K562 (cell line): Measurements from ENCODE around the gene ATP6V0A1. TPM values are rescaled to one million over a fixed set of nuclear protein-coding genes. Genes with fewer than 3 reads are reported as not detected.

Experiments
- BDP1 ChIP-seq: IDR thresholded peaks from 3 replicates; pipeline ENCODE4 v1.6.1; 2011; ENCODE audit not compliant: insufficient read length, insufficient read depth
- BRD9 ChIP-seq: fragments of 450-650 bp; IDR thresholded peaks from 2 replicates; pipeline ENCODE4 v1.6.1; 2018; ENCODE audit warnings: low read depth; ENCODE audit not compliant: partially characterized antibody
- CC2D1A ChIP-seq: fragments of 450-650 bp; IDR thresholded peaks from 2 replicates; pipeline ENCODE4 v1.6.1; 2017; ENCODE audit warnings: mild to moderate bottlenecking
- GTF2F1 ChIP-seq: IDR thresholded peaks from 2 replicates; pipeline ENCODE4 v1.6.1; 2011; ENCODE audit warnings: low read depth, low read length, improper control_type of control experiment
- HDAC8 ChIP-seq: fragments of 450-650 bp; IDR thresholded peaks from 2 replicates; pipeline ENCODE4 v1.6.1; 2016; ENCODE audit warnings: mild to moderate bottlenecking, missing genetic modification characterization, moderate library complexity, missing compliant biosample characterization
- KAT7 ChIP-seq: sonication (generic); formaldehyde crosslinking; IDR thresholded peaks from 2 replicates; pipeline ENCODE4 v1.8.0; 2022; ENCODE audit warnings: missing genetic modification reagents, mild to moderate bottlenecking, borderline replicate concordance
- KLF10 ChIP-seq: fragments of 250-450 bp; sonication (Bioruptor Pico); IDR thresholded peaks from 2 replicates; pipeline ENCODE4 v1.6.1; 2021; ENCODE audit warnings: matching md5 sums
- NCOA4 ChIP-seq: fragments of 450-650 bp; IDR thresholded peaks from 2 replicates; pipeline ENCODE4 v1.6.1; 2018; ENCODE audit warnings: mild to moderate bottlenecking; ENCODE audit not compliant: partially characterized antibody
- RCOR1 ChIP-seq, 2 experiments: IDR thresholded peaks; 2 replicates each; pipeline ENCODE4 v1.6.1; 2012; ENCODE audit warnings: low read depth in 2 of 2, low read length in 2 of 2, borderline replicate concordance in 1 of 2, improper control_type of control experiment in 1 of 2
- RFX5 ChIP-seq: IDR thresholded peaks from 2 replicates; pipeline ENCODE4 v1.6.1; 2011; ENCODE audit warnings: low read depth, mild to moderate bottlenecking, improper control_type of control experiment, low read length
- SUPT5H ChIP-seq: fragments of 450-650 bp; IDR thresholded peaks from 2 replicates; pipeline ENCODE4 v1.6.1; 2016
- TRIM24 ChIP-seq, 2 experiments: fragments of 450-650 bp; IDR thresholded peaks; 2 replicates each; pipeline ENCODE4 v1.6.1; 2016
- U2AF2 ChIP-seq: fragments of 200-400 bp; formaldehyde crosslinking; optimal IDR thresholded peaks from 2 replicates; pipeline ENCODE3; 2017; ENCODE audit warnings: low read depth, mild to moderate bottlenecking, low read length
- ZFP36 ChIP-seq: fragments of 150-350 bp; IDR thresholded peaks from 2 replicates; pipeline ENCODE4 v1.6.1; 2018; ENCODE audit warnings: low read length, low read depth; ENCODE audit not compliant: partially characterized antibody
- ZNF175 ChIP-seq: fragments of 200-800 bp; sonication (Bioruptor generic); IDR thresholded peaks from 2 replicates; pipeline ENCODE4 v1.6.1; 2016; ENCODE audit warnings: low read depth, mild to moderate bottlenecking, missing genetic modification characterization, missing compliant biosample characterization
- ZNF408 ChIP-seq: fragments of 250-450 bp; sonication (Bioruptor Pico); IDR thresholded peaks from 2 replicates; pipeline ENCODE4 v1.4.0; 2020; ENCODE audit warnings: low read depth, mild to moderate bottlenecking, moderate library complexity
- ZNF507 ChIP-seq: conservative IDR thresholded peaks from 2 replicates; pipeline ENCODE4 v1.6.1; 2017; ENCODE audit warnings: missing genetic modification characterization, missing compliant biosample characterization
- ZNF644 ChIP-seq: fragments of 200-800 bp; sonication (Bioruptor generic); IDR thresholded peaks from 2 replicates; pipeline ENCODE4 v1.6.1; 2016; ENCODE audit warnings: low read depth, missing genetic modification characterization, missing compliant biosample characterization
- ZSCAN32 ChIP-seq: fragments of 450-650 bp; formaldehyde crosslinking; IDR thresholded peaks from 2 replicates; pipeline ENCODE4 v1.4.0; 2020; ENCODE audit warnings: mild to moderate bottlenecking, moderate library complexity
- polyA plus RNA-seq, 8 experiments: library from polyadenylated mRNA; depleted of rRNA in 4 of 8; stranded (reverse) in 5 of 8; unstranded in 3 of 8; fragments of >200 nt; fragmentation: Nextera tagmentation in 2 of 8; fragmentation: Illumina TruSeq in 1 of 8; extraction: Ambion mirVana in 2 of 8; extraction: Trizol in 1 of 8; gene quantifications; 2 replicates each; pipeline versions ENCODE4 v1.2.1 to v1.2.3, GENCODE V29; 2011 to 2014; ENCODE audit warnings: inconsistent platforms in 1 of 8, missing spikeins in 1 of 8
- total RNA-seq, 7 experiments: library from RNA; depleted of rRNA in 6 of 7; stranded (reverse); fragments of >200 nt in 6 of 7; fragmentation: Illumina TruSeq in 2 of 7; extraction: Trizol in 2 of 7; gene quantifications; 2 replicates each; pipeline versions ENCODE4 v1.2.1 to v1.2.3, GENCODE V29; 2011 to 2021; ENCODE audit warnings: low replicate concordance in 1 of 7
- TF ChIP-seq, protein P1 (sequence below): sonication (generic); formaldehyde crosslinking; IDR thresholded peaks from 2 replicates; pipeline ENCODE4 v1.8.1; 2022; ENCODE audit warnings: missing genetic modification reagents
- TF ChIP-seq, protein P2 (sequence below): fragments of 450-650 bp; IDR thresholded peaks from 2 replicates; pipeline ENCODE4 v1.6.1; 2018; ENCODE audit warnings: mild to moderate bottlenecking, low read depth; ENCODE audit not compliant: partially characterized antibody
- TF ChIP-seq, protein P3 (sequence below): sonication (generic); formaldehyde crosslinking; IDR thresholded peaks from 2 replicates; pipeline ENCODE4 v1.4.0; 2020; ENCODE audit warnings: mild to moderate bottlenecking, missing genetic modification reagents
- TF ChIP-seq, protein P4 (sequence below): IDR thresholded peaks from 2 replicates; pipeline ENCODE4 v1.6.1; 2014; ENCODE audit warnings: antibody characterized with exemption

ATP6V0A1 gene
- total and polyA plus RNA-seq, 9 of the 15 experiments (the other 6 are each of a cell fraction or from before 2014, with no cell fraction given) = 11.8 to 158 (median 75.5) TPM

DNA sequence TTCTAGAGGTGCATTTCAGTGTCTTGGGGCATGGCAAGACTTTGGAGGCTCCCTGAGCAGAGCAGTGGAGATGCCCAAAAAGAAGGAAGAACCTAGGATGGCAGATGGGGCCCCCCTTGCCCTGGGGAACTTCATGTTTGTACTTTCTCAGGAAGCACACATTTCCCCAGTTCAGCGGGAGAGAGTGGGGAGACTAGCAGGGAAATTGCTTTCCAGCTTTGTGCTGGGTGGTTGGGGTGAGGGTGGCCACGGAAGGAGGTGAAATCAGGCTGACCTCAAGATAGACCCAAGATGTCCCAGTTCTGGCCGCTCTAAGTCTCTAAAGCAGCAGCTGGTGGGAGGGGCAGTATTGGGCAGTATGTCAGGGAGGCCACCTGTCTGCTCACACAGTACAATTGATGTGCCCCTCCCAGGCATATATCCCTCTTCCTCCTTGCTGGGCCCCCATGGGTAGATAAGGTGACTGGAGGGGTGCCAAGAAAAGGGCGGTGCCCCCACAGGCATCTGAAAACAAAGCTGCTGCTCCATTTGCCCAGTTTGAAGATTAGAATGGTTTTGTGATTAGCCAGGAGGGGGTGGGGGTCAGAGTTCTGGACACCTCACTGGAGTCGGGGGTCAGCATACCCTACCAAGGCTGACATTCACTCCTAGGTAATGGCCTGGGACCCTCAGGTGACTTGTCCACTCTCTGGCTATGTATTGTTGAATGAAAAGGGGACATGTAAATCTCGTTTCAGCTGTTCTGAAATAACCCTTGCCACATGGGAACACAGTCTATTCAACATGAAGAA is 60.3 kb downstream of the ATP6V0A1 start (continued):
- TF ChIP-seq, protein P1, sequence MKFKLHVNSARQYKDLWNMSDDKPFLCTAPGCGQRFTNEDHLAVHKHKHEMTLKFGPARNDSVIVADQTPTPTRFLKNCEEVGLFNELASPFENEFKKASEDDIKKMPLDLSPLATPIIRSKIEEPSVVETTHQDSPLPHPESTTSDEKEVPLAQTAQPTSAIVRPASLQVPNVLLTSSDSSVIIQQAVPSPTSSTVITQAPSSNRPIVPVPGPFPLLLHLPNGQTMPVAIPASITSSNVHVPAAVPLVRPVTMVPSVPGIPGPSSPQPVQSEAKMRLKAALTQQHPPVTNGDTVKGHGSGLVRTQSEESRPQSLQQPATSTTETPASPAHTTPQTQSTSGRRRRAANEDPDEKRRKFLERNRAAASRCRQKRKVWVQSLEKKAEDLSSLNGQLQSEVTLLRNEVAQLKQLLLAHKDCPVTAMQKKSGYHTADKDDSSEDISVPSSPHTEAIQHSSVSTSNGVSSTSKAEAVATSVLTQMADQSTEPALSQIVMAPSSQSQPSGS (CRISPR knock-in tag) = no peak
- TF ChIP-seq ZFP36 (no peak), ZNF175 (CRISPR knock-in tag) (peak; percentile 47; the same call in 1 of the 2 replicates), RFX5 (no peak), ZNF408 (no peak), SUPT5H (no peak; the same call in 1 of the 2 replicates), HDAC8 (tag) (no peak), GTF2F1 (no peak), RCOR1 (IDR thresholded peaks at IDR 0.05; ENCODE audit: borderline replicate concordance in 1 of 2, low read depth in 2 of 2, low read length in 2 of 2) (peak in 1 of 2 experiments; percentile 73; a peak in 3 of 4 replicates), BRD9 (no peak), KAT7 (CRISPR knock-in tag) (no peak), ZSCAN32 (CRISPR knock-in tag) (no peak), ZNF644 (tag) (peak; percentile 40; the same call in 1 of the 2 replicates), BDP1 (no peak), U2AF2 (no peak), TRIM24 (IDR thresholded peaks at IDR 0.05) (peak; percentile 48 to 60; a peak in 1 of 4 replicates), CC2D1A (no peak), KLF10 (CRISPR knock-in tag) (no peak), NCOA4 (no peak), ZNF507 (tag) (no peak)
- TF ChIP-seq, protein P2, sequence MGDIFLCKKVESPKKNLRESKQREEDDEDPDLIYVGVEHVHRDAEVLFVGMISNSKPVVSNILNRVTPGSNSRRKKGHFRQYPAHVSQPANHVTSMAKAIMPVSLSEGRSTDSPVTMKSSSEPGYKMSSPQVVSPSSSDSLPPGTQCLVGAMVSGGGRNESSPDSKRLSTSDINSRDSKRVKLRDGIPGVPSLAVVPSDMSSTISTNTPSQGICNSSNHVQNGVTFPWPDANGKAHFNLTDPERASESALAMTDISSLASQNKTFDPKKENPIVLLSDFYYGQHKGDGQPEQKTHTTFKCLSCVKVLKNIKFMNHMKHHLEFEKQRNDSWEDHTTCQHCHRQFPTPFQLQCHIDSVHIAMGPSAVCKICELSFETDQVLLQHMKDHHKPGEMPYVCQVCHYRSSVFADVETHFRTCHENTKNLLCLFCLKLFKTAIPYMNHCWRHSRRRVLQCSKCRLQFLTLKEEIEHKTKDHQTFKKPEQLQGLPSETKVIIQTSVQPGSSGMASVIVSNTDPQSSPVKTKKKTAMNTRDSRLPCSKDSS = no peak
- TF ChIP-seq, protein P3, sequence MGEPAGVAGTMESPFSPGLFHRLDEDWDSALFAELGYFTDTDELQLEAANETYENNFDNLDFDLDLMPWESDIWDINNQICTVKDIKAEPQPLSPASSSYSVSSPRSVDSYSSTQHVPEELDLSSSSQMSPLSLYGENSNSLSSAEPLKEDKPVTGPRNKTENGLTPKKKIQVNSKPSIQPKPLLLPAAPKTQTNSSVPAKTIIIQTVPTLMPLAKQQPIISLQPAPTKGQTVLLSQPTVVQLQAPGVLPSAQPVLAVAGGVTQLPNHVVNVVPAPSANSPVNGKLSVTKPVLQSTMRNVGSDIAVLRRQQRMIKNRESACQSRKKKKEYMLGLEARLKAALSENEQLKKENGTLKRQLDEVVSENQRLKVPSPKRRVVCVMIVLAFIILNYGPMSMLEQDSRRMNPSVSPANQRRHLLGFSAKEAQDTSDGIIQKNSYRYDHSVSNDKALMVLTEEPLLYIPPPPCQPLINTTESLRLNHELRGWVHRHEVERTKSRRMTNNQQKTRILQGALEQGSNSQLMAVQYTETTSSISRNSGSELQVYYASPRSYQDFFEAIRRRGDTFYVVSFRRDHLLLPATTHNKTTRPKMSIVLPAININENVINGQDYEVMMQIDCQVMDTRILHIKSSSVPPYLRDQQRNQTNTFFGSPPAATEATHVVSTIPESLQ = no peak
- TF ChIP-seq, protein P4, sequence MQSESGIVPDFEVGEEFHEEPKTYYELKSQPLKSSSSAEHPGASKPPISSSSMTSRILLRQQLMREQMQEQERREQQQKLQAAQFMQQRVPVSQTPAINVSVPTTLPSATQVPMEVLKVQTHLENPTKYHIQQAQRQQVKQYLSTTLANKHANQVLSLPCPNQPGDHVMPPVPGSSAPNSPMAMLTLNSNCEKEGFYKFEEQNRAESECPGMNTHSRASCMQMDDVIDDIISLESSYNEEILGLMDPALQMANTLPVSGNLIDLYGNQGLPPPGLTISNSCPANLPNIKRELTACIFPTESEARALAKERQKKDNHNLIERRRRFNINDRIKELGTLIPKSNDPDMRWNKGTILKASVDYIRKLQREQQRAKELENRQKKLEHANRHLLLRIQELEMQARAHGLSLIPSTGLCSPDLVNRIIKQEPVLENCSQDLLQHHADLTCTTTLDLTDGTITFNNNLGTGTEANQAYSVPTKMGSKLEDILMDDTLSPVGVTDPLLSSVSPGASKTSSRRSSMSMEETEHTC = no peak
